22Rv1 (cell line): Measurements from ENCODE around the gene MRO.
"Not testable (repeated sequence)": the region's sequence is repeated elsewhere in the genome, so short reads cannot be mapped to it uniquely, and the experiment has no call there.

ENCODE experiments used
- H3K27ac ChIP-seq: fragments of 450-650 bp; 2 replicates; pipeline ENCODE4 v1.5.1; 2017
- ZFX ChIP-seq: fragments of 450-650 bp; IDR thresholded peaks from 2 replicates; pipeline ENCODE4 v1.6.1; 2017; ENCODE audit warnings: antibody characterized with exemption, borderline replicate concordance
- TF ChIP-seq, protein P1 (sequence below): fragments of 450-650 bp; IDR thresholded peaks from 2 replicates; pipeline ENCODE4 v1.5.1; 2017; ENCODE audit warnings: mild to moderate bottlenecking

The MRO gene

GRCh38 chr18:50791599-50792438 lies 28.0 kb downstream of the MRO start:
- TF ChIP-seq, protein P1, sequence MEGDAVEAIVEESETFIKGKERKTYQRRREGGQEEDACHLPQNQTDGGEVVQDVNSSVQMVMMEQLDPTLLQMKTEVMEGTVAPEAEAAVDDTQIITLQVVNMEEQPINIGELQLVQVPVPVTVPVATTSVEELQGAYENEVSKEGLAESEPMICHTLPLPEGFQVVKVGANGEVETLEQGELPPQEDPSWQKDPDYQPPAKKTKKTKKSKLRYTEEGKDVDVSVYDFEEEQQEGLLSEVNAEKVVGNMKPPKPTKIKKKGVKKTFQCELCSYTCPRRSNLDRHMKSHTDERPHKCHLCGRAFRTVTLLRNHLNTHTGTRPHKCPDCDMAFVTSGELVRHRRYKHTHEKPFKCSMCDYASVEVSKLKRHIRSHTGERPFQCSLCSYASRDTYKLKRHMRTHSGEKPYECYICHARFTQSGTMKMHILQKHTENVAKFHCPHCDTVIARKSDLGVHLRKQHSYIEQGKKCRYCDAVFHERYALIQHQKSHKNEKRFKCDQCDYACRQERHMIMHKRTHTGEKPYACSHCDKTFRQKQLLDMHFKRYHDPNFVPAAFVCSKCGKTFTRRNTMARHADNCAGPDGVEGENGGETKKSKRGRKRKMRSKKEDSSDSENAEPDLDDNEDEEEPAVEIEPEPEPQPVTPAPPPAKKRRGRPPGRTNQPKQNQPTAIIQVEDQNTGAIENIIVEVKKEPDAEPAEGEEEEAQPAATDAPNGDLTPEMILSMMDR: peak; percentile 28; the same call in 1 of the 2 replicates
- no peak for TF ChIP-seq ZFX
- H3K27ac ChIP-seq: peak overlapping the region; percentile 78

DNA sequence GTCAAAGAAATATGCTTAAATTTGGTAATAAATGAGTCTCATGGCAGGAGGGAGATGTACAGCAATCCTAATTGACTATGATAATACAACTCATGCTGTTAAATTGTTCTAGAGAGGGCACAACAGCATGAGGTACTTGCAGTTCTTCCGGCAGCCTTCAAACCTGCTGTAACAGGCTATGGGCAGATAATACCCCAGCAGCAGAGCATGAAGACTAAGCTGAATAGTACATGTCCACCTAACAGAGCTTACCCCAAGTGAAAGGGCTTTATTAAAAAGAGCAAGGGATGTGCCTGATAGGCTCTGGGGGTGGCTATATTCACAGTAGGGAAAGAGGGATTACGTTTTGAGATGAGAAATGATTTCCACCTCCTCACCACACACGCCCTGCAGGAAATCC lies 28.9 kb downstream of the MRO start:
- no peak for TF ChIP-seq ZFX
- TF ChIP-seq, protein P1: no peak
- peak overlapping the region; percentile 78 for H3K27ac ChIP-seq

DNA sequence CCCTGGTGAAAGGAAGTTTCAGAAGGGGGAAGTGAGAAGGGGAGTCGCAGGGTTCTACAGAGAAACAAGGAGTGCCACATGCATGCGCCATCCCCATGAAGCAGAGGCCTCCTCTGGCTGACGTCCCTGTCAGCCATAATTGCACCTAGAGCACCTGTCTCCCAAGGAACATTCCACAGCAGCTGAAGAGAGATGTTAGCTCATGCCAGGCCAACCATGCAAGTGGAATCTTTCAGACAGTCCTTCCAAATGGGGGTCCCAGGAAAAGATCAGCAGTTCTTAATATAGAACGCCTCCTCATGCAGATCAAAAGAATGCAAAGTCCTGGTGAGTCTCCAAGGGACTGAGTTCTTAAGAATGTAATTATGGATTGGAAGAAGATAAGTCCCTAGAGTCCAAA lies 29.6 kb downstream of the MRO start:
- H3K27ac ChIP-seq: no peak overlapping the region
- TF ChIP-seq, protein P1: no peak
- no peak for TF ChIP-seq ZFX

DNA sequence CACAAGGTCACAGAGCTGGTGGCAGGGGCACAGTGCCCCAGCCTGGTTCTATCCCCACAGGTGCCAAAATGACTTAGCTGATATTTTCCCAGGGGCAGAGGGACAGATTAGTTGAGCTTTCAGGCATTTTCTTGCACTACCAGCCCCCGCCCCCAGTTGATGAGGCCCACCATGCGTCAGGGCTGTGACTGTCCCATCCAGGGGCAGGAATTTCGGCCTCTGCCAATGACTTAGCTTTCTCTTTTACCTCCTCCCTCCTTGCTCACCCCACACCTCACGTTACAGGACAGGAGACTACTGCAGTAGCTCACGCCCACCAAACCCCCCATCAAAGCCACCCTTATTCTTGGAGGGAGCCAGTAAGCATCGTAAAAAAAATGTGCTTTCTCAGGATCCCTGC lies 31.5 kb downstream of the MRO start:
- TF ChIP-seq, protein P1: no peak
- no peak for TF ChIP-seq ZFX
- no peak overlapping the region for H3K27ac ChIP-seq

GRCh38 chr18:50786864-50787263 lies 33.0 kb downstream of the MRO start:
- TF ChIP-seq, protein P1: no peak
- TF ChIP-seq ZFX: no peak
- H3K27ac ChIP-seq: no peak overlapping the region

DNA sequence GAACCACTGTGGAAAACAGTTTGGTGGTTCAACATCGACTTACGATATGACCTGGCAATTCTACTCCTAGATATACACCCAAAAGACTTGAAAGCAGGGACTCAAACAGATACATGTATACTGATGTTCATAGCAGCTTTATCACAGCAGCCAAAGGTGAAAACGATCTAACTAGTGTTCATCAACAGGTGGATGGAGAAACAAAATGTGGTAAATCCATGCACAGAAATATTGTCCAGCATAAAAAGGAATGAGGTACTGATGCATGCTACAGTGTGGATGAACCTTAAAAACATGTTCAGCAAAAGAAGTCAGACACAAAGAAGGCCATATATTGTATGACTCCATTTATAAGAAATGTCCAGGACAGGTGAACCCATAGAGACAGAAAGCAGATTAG lies 36.3 kb downstream of the MRO start:
- H3K27ac ChIP-seq: no peak overlapping the region
- no peak for TF ChIP-seq ZFX
- TF ChIP-seq, protein P1: no peak

GRCh38 chr18:50779021-50779420 lies 40.8 kb downstream of the MRO start:
- not testable (repeated sequence) for H3K27ac ChIP-seq

DNA sequence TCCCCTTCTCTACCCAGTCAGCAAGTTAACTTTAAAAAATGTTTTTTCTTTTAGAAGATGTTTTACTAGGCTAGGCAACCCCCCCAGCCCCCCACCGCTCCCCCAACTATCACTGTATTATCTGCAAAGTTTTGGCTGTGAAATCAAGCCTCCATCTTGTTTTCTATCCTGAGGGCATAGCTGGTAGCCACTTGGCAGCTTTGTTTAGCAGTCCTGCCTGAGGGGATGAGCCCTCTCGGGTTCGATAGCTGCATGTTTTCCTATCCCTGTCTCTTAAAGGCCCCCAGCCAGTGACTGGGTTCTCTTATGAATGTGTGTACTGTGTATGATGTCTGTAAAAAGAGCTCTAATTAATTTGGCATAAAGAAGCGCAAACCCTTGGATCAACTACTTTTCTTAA lies 43.4 kb downstream of the MRO start:
- H3K27ac ChIP-seq: no peak overlapping the region
- TF ChIP-seq ZFX: no peak
- TF ChIP-seq, protein P1: no peak
